H1 (cell line): ENCODE results near the gene CABP4. TPM values are rescaled to one million over a fixed set of nuclear protein-coding genes. Genes with fewer than 3 reads are reported as not detected.

Source experiments
- E2F6 ChIP-seq: IDR thresholded peaks from 2 replicates; pipeline ENCODE4 v1.6.1; 2012; ENCODE audit warnings: inconsistent platforms
- EGR1 ChIP-seq: IDR thresholded peaks from 2 replicates; pipeline ENCODE4 v1.6.1; 2011; ENCODE audit warnings: low read depth, low read length, borderline replicate concordance
- EZH2 ChIP-seq: fragments of 200-600 bp; sonication (generic); IDR thresholded peaks from 2 replicates; pipeline ENCODE4 v1.7.1; 2012; ENCODE audit warnings: low read depth, mild to moderate bottlenecking, moderate library complexity, low read length, inconsistent platforms; ENCODE audit not compliant: severe bottlenecking
- JUND ChIP-seq: IDR thresholded peaks from 2 replicates; pipeline ENCODE4 v1.6.1; 2011; ENCODE audit warnings: mild to moderate bottlenecking, improper control_type of control experiment, low read length
- SP2 ChIP-seq: IDR thresholded peaks from 2 replicates; pipeline ENCODE4 v1.6.1; 2012; ENCODE audit warnings: mild to moderate bottlenecking, low read length, inconsistent platforms
- TCF12 ChIP-seq: IDR thresholded peaks from 2 replicates; pipeline ENCODE4 v1.6.1; 2011; ENCODE audit warnings: low read depth, mild to moderate bottlenecking, low read length
- polyA plus RNA-seq, 7 experiments: library from polyadenylated mRNA; depleted of rRNA in 3 of 7; stranded (reverse) in 5 of 7; unstranded in 2 of 7; fragments of >200 nt in 5 of 7; fragments of 200-250 nt in 2 of 7; gene quantifications; 1 replicate in 5 of 7; 2 replicates in 1 of 7; 4 replicates in 1 of 7; pipeline versions ENCODE4 v1.2.1 to v1.2.3, GENCODE V29; 2011 to 2013; ENCODE audit warnings: missing spikeins in 2 of 7, mixed read lengths in 2 of 7
- total RNA-seq: library from RNA; stranded (reverse); fragmentation: NEBNext Ultra II Directional; extraction: Animal tissue kit (Norgen Biotek cat#: 25700); gene quantifications from 2 replicates; pipeline ENCODE4 v1.2.1, GENCODE V29; 2021

Gene CABP4
- total and polyA plus RNA-seq, 2 of the 8 experiments (the other 6 are each of a cell fraction or from before 2014, with no cell fraction given): not detected

GRCh38 chr11:67494371-67495233, 39.4 kb downstream of the CABP4 start (continued):
- TF ChIP-seq E2F6 (no peak), EGR1 (no peak), SP2 (no peak), TCF12 (no peak), EZH2 (no peak), JUND (no peak)
